Measurements from ENCODE around the gene ZNF827.

The ZNF827 gene

GRCh38 chr4:145870155-145871020 is 68.2 kb downstream of the ZNF827 start:
- peak; percentile 76 for FAIRE-seq
- no peak for DNase-seq (ENCODE audit: extremely low spot score, insufficient read length, low read depth)

GRCh38 chr4:145868637-145869409 is 69.8 kb downstream of the ZNF827 start:
- FAIRE-seq (peak; percentile 86), DNase-seq (ENCODE audit: extremely low spot score, insufficient read length, low read depth) (peak; percentile 12)

- no peak for DNase-seq (ENCODE audit: extremely low spot score, insufficient read length, low read depth)
- no peak for FAIRE-seq
Measured at GRCh38 chr4:145867406-145867805, 71.2 kb downstream of the ZNF827 start.

- no peak for FAIRE-seq
- no peak for DNase-seq (ENCODE audit: extremely low spot score, insufficient read length, low read depth)
Measured at GRCh38 chr4:145866991-145867390, 71.6 kb downstream of the ZNF827 start.

GRCh38 chr4:145865274-145865941 is 73.2 kb downstream of the ZNF827 start:
- FAIRE-seq, result peak; percentile 72
- no peak for DNase-seq (ENCODE audit: extremely low spot score, insufficient read length, low read depth)

- FAIRE-seq, result no peak
- DNase-seq (ENCODE audit: extremely low spot score, insufficient read length, low read depth), result no peak
Measured at GRCh38 chr4:145863191-145863590, 75.4 kb downstream of the ZNF827 start.

GRCh38 chr4:145861336-145862318 is 77.0 kb downstream of the ZNF827 start:
- DNase-seq (ENCODE audit: extremely low spot score, insufficient read length, low read depth), result no peak
- no peak for FAIRE-seq

- FAIRE-seq (no peak), DNase-seq (ENCODE audit: extremely low spot score, insufficient read length, low read depth) (no peak)
Measured at GRCh38 chr4:145860897-145861296, 77.7 kb downstream of the ZNF827 start.

- DNase-seq (ENCODE audit: extremely low spot score, insufficient read length, low read depth), result no peak
- FAIRE-seq, result no peak
Measured at GRCh38 chr4:145860446-145860845, 78.2 kb downstream of the ZNF827 start.

- no peak for DNase-seq (ENCODE audit: extremely low spot score, insufficient read length, low read depth)
- FAIRE-seq, result no peak
Measured at GRCh38 chr4:145859926-145860325, 78.7 kb downstream of the ZNF827 start.

GRCh38 chr4:145859426-145859825 is 79.2 kb downstream of the ZNF827 start:
- FAIRE-seq, result no peak
- DNase-seq (ENCODE audit: extremely low spot score, insufficient read length, low read depth), result no peak

- DNase-seq (ENCODE audit: extremely low spot score, insufficient read length, low read depth) (no peak), FAIRE-seq (peak; percentile 21)
Measured at GRCh38 chr4:145852256-145852839, 86.3 kb downstream of the ZNF827 start.

- FAIRE-seq, result no peak
- DNase-seq (ENCODE audit: extremely low spot score, insufficient read length, low read depth), result no peak
Measured at GRCh38 chr4:145851511-145852201, 87.0 kb downstream of the ZNF827 start.

- no peak for FAIRE-seq
Measured at GRCh38 chr4:145847764-145848163, 90.9 kb downstream of the ZNF827 start.

GRCh38 chr4:145845118-145845517 is 93.5 kb downstream of the ZNF827 start:
- FAIRE-seq, result no peak

More at GRCh38 chr4:145847764-145848163, 90.9 kb downstream of the ZNF827 start:
- no peak for DNase-seq (ENCODE audit: extremely low spot score, insufficient read length, low read depth)

GRCh38 chr4:145843639-145844038 is 95.0 kb downstream of the ZNF827 start:
- FAIRE-seq (no peak), DNase-seq (ENCODE audit: extremely low spot score, insufficient read length, low read depth) (no peak)

More at GRCh38 chr4:145845118-145845517, 93.5 kb downstream of the ZNF827 start:
- no peak for DNase-seq (ENCODE audit: extremely low spot score, insufficient read length, low read depth)

- FAIRE-seq, result no peak
Measured at GRCh38 chr4:145843148-145843547, 95.5 kb downstream of the ZNF827 start.

GRCh38 chr4:145842224-145842887 is 96.3 kb downstream of the ZNF827 start:
- DNase-seq (ENCODE audit: extremely low spot score, insufficient read length, low read depth), result no peak
- FAIRE-seq, result no peak

More at GRCh38 chr4:145843148-145843547, 95.5 kb downstream of the ZNF827 start:
- DNase-seq (ENCODE audit: extremely low spot score, insufficient read length, low read depth), result no peak
